GM19035 (cell line): ENCODE data around the gene SLC19A1.

Source experiments
- ATAC-seq: cut with Tn5 transposase; IDR thresholded peaks from one replicate; pipeline ENCODE4 v1.9.1; 2021; ENCODE audit not compliant: unreplicated experiment

SLC19A1 gene

DNA sequence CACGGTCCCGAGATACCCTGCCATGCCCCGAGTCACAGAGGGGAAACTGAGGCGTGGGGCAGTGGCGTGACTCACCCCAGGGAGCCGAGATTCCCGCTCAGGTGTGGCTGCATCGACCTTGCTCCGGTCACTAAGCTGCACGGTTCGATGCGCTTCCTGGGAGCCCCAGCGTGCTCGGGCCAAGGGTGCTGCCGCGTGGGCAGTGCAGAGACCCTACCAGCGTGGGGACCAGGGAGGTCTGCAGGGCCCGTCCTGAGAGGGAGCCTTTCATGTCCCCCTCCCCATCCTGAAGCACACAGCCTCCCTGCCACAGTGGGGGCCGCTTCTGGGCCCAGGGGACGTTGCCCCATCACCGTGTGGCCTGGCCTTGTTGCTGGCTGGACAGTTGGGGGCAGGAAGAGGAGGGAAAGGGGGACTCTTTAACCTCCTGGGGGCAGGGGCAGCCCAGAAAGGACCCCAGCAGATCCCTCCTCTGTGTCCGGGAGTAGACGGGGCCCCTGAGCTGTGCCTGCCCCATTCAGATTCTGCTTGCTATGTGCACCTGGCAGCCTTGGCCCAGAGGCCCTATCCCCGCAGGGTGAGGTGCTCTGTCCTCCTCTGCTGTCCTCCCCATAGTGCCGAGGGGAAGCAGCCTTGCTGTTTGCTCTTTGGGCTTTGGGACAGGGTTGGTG lies 84.9 kb downstream of the SLC19A1 start:
- no peak for ATAC-seq

GRCh38 chr21:45456584-45457160 lies 85.6 kb downstream of the SLC19A1 start:
- no peak for ATAC-seq

DNA sequence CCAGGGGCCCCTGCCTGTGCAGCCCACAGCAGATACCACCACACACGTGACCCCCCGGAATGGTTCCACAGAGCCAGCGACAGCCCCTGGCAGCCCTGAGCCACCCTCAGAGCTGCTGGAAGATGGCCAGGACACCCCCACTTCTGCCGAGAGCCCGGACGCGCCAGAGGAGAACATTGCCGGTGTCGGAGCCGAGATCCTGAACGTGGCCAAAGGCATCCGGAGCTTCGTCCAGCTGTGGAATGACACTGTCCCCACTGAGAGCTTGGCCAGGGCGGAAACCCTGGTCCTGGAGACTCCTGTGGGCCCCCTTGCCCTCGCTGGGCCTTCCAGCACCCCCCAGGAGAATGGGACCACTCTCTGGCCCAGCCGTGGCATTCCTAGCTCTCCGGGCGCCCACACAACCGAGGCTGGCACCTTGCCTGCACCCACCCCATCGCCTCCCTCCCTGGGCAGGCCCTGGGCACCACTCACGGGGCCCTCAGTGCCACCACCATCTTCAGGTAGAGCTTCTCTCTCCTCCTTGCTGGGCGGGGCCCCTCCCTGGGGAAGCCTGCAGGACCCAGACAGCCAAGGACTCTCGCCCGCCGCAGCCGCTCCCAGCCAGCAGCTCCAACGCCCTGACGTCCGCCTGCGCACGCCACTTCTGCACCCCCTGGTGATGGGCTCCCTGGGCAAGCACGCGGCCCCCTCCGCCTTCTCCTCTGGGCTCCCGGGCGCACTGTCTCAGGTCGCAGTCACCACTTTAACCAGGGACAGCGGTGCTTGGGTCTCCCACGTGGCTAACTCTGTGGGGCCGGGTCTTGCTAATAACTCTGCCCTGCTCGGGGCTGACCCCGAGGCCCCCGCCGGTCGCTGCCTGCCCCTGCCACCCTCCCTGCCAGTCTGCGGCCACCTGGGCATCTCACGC lies 86.3 kb downstream of the SLC19A1 start:
- ATAC-seq, result no peak

- no peak for ATAC-seq
Measured at GRCh38 chr21:45454926-45455673, 87.1 kb downstream of the SLC19A1 start.

- no peak for ATAC-seq
Measured at GRCh38 chr21:45454060-45454925, 87.9 kb downstream of the SLC19A1 start.

DNA sequence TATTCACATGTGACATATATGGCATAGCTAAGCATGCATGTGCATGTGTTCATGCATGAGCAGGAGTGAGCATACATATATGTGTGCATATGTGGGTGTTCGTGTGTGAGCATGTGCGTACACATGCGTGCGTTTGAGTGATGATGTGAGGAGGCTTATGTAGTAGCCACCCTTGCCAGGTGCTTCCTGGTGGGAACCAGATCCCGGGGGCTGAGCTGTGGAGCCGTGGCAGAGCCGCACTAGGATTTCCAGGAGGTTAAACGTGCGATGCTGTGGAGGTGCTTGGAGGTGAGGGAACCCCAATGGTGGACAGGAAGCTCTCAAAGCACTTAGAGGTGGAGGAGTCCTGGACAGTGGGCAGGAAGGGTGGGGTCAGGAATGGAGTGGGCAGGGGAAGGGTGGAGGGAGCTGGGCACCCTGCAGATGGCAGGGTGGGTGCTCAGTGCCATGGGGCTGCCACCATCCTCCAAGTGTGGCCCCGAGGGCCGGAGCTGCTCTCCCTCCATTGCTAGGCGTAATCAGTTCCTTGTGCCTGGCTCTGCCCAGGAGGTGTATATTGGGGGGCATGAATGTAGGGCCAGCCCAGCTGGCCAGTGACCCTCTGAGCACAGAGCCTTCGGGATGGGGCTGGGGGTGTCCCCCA lies 88.8 kb downstream of the SLC19A1 start:
- no peak for ATAC-seq

- no peak for ATAC-seq
Measured at GRCh38 chr21:45452696-45453307, 89.4 kb downstream of the SLC19A1 start.

DNA sequence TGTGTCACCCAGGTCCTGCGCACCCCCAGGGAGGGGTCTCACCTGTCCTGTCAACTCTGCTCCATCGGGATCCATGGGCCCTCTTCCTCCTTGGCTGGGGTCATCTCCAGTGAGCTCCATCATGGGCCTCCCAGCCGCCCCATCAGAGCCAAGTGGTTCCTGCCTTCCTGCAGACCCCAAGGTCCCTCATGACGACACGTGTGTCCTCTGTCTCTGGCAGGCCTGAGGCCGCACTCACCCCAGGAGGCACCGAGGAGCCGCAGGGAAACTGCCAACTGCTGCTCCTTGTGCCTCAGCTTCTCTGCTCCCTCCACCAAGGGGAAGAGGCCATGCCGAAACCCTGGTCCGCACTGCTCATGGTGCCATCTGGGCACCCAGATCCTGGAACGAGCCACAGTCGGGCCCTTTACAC lies 90.5 kb downstream of the SLC19A1 start:
- ATAC-seq, result no peak

- no peak for ATAC-seq
Measured at GRCh38 chr21:45451091-45451740, 91.0 kb downstream of the SLC19A1 start.

DNA sequence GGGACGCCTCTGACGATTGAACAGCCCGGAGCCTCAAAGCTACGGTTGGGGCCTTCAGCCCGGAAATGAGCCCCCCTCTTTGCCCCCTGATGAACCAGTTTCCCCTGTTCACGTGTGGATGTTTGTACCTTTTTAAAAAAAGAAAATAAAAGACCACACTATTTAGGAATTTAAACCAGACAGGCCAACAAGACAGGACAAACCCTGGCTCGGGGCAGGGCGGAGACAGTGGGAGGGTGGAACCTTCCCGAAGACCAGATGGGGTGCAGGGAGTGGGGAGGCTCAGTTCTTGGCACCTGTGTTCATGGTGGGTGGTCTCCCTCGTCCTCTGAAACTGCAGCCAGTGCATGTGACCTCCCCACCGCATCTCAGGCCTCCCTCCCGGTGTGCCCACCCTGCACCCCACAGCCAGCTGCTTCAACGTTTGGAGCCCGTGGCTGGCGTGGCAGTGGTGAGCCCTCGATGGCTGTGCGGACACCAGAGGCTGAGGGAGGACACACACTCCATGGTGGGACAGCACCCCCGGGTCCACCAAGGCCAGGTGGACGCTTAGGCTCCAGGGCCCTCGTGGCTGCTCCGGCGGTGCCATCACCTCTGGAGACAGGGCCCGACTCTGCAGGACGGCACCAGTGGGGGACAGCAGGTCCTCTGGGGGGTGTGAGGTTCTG lies 91.7 kb downstream of the SLC19A1 start:
- ATAC-seq, result no peak

- ATAC-seq, result no peak
Measured at GRCh38 chr21:45449658-45450422, 92.4 kb downstream of the SLC19A1 start.

DNA sequence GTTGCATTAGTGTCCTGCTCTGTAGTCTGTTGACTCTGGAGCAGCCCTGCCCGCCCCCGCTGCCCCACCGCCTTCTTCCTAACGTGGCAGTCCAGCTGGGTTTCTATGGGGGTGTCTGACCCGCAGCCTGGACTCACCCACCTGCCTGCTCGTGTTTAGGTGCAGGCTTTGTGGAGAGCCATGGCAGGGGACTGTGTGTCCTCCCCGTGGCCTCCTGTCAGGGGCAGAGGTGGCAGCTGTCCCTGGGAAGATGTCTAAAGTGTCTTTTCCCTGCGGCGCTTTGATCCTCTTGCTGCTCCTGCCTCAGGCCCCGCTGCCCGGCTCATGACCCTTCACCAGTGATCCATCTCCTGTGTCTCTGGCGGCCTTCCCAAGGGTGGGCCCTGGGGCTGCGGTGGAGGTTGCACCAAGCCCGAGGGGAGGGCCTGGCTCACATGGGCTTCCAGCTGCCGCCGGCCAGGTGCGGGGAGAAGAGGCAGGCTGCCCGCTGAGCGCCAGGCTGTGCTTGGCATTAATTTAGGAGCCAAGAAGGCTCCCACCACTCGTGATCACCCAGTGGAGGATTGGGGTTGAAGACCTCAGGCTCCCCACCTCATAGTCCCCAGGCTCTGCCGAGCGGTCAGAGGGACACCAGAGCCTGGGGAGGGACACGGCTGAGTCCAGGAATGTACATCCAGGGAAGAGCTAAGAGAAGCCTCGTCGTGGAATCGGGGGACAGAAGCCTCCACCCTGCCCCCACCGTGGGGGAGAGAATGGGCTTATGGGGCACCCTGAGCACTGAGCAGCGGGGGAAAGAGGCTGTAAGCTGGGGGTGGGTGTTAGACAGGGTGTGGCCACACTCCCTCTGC lies 93.2 kb downstream of the SLC19A1 start:
- no peak for ATAC-seq

DNA sequence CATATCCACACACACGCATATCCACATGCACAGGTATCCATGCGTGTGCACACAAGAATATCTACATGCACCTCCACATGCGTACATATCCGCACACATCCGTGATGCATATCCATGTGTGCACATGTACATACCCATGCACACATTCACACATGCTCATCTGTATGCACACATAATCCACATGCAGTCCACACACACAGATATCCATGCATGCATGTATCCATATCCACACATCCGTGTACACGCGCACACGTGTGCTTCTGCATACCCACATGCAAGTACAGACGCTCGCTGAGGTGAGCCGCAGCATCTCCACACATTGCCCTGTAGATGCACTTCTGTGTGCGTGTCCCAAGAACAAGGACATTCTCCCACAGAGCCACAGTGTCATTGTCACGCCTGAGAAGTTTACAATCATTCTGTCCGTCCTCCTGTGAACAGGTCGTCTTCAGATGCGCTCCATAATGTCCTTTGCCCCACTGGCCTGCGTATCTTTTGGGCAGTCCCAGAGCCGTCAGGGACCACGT lies 93.9 kb downstream of the SLC19A1 start:
- ATAC-seq, result no peak
